Activated CD8-positive, alpha-beta memory T cell treated with anti-CD3 and anti-CD28 coated beads, Interleukin-2, amount 50 U/mL, for 1 hour (primary cell): Measurements from ENCODE around the gene GDE1.

Source experiments
- DNase-seq: peaks from one replicate; pipeline ENCODE4 v3.0.0-alpha.2; 2020; ENCODE audit errors: extremely low read depth

Gene GDE1

DNA sequence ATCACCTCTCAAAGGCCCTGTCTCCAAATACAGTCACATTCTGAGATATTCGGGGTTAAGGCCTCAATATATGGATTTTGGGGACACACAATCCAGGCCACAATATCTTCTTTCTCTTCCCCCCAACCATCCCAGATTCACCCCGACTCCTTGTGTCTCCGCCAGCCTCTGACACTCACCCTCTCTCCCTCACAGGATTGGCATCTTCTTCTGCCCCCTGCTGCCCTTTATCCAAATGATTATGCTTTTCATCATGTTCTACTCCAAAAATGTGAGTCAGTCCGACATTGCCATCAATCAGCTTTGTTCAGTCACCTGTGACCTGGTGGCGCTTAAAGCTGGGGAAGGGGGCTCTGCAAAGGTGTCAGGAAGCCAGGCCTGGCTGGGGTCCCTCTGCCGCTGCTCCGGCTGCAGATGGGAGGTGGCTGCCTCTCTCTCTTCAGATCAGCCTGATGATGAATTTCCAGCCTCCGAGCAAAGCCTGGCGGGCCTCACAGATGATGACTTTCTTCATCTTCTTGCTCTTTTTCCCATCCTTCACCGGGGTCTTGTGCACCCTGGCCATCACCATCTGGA, 35.1 kb downstream of the GDE1 start:
- no peak for DNase-seq

GRCh38 chr16:19486051-19486450, 35.8 kb downstream of the GDE1 start:
- no peak for DNase-seq

DNA sequence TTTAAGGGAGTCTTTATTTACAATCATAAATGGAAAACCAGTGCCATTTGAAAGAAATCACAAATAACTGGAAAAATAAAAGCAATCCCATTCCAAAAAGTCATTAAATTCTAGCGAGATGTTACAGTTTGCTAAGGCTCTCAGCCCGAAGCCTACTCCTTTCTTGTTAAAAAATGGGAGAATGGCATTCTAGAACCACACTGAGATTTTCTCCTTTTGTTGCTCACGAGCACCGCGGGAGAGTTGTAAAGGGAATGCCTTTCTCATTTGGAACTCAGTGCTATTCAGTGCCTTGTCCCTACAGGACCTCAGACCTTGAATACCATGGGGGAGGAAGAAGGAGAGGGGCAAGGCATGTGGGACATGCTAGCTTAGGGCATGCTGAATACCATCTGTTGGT, 36.3 kb downstream of the GDE1 start:
- no peak for DNase-seq

DNA sequence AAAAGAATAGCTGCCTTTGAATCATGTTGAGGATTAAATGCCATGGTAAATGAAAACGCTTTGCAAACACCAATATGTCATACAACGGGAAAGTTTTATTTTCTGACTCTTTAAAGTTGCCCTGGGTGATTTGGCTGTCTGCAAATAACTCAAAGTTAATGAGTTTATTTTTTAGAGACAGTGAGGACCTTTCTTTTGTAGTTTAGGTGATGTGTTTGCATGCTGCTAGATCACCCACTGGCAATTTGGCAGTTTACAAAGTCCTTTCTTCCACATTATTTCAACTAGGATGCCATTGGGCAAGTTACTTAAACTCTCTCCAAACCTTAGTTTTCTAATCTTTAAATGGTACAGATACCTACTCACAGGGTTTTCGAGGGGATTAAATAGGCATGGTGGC, 37.8 kb downstream of the GDE1 start:
- DNase-seq, result no peak

GRCh38 chr16:19482291-19482690, 39.6 kb downstream of the GDE1 start:
- DNase-seq, result no peak

- no peak for DNase-seq
Observed at GRCh38 chr16:19481769-19482168, 40.1 kb downstream of the GDE1 start.

GRCh38 chr16:19481296-19481695, 40.6 kb downstream of the GDE1 start:
- no peak for DNase-seq

DNA sequence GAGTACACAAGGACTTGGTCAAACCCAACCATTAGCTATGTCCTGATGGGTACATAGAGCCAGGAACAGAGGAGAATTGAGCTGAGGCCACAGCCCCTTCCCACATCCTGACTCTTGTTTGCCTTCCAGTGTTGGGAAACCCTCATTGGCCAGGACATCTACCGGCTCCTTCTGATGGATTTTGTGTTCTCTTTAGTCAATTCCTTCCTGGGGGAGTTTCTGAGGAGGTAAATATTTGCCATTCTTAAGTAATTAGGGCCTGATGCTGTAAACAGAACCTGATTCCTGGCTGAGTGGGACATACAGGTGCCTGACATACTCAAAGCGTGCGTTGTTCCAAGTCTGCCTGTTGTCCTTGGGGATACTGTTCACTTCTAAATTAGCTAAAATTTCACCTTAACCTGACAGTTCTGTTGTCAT, 42.6 kb downstream of the GDE1 start:
- no peak for DNase-seq

GRCh38 chr16:19478505-19478904, 43.4 kb downstream of the GDE1 start:
- no peak for DNase-seq

GRCh38 chr16:19474617-19475016, 47.3 kb downstream of the GDE1 start:
- DNase-seq, result no peak

DNA sequence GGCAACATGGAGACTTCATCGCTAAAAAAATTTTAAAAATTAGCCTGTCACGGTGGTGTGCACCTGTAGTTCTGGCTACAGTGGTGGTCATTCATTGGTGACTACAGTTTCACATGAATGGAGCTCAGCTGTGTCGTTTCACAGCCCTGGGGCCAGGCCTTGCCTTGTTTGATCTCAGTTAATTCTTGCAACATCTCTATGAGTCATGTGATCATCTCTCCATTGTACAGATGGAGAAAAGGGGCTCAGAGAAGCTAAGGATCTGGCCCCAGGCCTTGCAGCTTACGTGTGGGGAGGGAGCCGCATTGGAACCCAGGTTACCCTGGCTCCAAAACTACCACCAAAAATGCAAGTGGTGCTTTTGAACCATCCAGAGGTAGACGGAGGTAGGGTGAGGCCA, 49.4 kb downstream of the GDE1 start:
- DNase-seq, result no peak

- DNase-seq, result no peak
Observed at GRCh38 chr16:19468300-19468699, 53.6 kb downstream of the GDE1 start.

- DNase-seq, result no peak
Observed at GRCh38 chr16:19463468-19464315, 58.2 kb downstream of the GDE1 start.

DNA sequence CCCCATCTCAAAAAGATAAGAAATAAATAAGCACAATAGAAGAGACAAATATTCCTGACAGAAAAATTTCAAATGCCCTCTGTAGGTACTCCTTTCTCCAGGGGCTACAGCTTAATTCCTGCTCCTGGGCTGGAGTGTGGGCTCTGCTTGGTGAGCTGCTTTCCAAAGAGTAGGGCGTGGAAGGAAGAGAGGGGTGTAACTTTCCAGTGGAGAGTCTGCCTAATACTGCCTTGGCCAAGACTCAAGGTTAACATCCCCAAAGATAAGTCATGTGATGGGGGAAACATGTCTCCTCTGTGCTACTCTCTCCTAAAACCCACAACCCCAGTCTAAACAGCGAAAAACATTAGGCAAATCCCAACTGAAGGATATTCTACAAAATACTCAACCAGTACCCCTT, 61.5 kb downstream of the GDE1 start:
- DNase-seq, result no peak

GRCh38 chr16:19458722-19459379, 63.0 kb downstream of the GDE1 start:
- DNase-seq, result no peak
